IPS DF 4.7 (cell line): Measurements from ENCODE around the gene OR52I1.

Experiments used
- DNase-seq: peaks from one replicate; pipeline ENCODE4 v3.0.0-alpha.2; 2013; ENCODE audit warnings: low spot score; ENCODE audit errors: extremely low read depth

Gene OR52I1, protein sequence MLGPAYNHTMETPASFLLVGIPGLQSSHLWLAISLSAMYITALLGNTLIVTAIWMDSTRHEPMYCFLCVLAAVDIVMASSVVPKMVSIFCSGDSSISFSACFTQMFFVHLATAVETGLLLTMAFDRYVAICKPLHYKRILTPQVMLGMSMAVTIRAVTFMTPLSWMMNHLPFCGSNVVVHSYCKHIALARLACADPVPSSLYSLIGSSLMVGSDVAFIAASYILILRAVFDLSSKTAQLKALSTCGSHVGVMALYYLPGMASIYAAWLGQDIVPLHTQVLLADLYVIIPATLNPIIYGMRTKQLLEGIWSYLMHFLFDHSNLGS

DNA sequence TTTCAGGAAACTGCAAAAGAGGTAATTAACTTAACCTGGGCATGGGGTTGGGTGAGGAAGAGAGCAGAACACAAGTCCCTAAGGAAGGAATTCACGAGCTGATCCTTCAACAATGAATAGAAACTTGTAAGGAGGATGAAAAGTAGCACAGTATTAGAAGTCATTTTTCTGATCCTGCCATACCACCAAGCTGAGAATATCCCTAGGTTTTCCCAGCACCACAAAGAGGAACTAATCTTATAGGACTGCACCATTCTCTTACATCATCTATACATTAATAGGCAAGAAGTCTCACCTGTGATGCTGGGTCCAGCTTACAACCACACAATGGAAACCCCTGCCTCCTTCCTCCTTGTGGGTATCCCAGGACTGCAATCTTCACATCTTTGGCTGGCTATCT is at the start of gene OR52I1:
OR52I1 (plus strand) TSS at position 301 of the 400 bp plus-strand sequence; CDS start at position 301, 0 bp downstream.
- no peak for DNase-seq

DNA sequence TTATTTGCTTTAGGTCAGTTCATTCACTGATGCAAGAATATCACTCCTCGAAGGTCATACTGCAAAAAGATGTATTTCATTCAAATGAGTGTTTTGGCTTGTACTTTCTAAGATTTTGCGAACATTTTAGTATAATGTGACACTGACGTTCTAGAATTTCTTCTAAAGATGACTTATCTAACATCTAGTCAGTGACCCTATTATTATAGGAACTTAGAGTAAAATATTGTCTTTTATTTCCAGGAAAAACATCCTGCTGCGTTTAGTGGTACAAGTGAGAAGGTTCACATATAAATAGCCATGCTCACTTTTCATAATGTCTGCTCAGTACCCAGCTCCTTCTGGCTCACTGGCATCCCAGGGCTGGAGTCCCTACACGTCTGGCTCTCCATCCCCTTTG is 48.9 kb upstream of the OR52I1 start, which contains the start of gene OR52M1:
OR52M1 (plus strand) TSS at position 301 of the 400 bp plus-strand sequence; CDS start at position 301, 0 bp downstream.
- DNase-seq = no peak

DNA sequence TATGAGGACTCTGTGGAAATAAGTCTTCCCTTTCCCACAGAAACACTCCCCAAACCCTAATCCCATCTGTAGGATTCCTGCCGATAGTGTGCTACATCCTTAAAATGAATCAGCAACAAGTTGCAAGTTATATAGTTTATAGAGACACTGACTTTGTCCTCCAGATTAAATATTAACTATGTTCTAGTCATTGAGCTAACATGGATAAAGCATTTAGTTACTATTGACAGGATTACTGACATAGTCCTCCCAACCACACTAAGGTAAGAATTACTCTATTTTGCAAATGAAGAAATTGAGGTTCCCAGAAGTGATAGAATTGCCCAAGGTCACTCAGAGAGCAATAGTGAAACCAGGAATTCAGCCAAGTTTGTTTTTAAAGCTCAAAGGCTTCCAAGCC is 47.0 kb upstream of the OR52I1 start:
- no peak for DNase-seq

DNA sequence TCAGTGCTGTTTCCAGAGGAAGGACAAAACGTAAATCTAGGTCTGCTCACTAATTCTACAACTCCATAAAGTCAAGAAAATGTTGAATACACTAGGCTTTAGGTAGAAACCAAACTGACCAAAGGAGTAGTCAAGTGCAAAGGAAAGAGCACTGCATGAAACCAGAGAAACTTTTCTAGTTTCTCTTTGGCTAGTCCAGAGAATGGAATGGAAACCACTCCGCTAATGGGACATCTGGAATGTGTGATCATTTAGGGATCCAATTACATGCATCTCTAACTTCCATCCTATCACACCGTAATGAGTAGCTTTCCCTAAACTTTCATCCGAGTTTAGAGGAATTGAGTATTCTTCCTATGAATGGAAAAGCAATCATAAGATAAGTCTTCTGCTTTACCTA is 46.4 kb upstream of the OR52I1 start:
- DNase-seq = no peak

DNA sequence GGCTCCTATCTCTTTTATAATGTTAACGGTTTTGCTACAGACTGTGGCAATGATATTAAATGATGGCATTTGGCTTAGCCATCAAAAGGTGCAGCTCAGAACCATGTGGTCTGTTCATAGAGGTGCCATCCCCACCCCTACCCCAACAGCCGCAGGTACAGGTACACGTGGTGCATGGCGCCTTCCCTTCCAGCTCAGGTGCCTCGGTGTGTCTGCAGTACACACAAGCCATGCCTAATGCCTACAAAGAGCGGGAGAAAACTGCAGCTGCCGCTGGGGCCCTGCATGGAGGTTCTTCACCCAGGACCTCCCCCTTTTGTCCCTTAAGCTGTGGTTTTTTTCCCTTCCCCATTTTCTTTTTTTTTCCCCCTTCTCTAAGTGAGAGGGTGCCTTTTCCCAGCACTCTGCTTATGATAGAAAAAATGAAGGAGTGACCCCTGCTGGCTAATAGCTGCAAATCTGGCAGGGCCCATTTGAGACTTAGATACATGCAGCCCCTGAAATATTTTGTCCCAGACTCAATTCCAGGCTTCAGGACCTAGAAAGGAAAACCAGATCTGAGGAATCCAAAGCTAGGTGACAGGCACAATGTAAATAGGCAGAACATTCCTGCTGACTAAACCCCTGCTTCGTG is 42.4 kb upstream of the OR52I1 start:
- no peak for DNase-seq

DNA sequence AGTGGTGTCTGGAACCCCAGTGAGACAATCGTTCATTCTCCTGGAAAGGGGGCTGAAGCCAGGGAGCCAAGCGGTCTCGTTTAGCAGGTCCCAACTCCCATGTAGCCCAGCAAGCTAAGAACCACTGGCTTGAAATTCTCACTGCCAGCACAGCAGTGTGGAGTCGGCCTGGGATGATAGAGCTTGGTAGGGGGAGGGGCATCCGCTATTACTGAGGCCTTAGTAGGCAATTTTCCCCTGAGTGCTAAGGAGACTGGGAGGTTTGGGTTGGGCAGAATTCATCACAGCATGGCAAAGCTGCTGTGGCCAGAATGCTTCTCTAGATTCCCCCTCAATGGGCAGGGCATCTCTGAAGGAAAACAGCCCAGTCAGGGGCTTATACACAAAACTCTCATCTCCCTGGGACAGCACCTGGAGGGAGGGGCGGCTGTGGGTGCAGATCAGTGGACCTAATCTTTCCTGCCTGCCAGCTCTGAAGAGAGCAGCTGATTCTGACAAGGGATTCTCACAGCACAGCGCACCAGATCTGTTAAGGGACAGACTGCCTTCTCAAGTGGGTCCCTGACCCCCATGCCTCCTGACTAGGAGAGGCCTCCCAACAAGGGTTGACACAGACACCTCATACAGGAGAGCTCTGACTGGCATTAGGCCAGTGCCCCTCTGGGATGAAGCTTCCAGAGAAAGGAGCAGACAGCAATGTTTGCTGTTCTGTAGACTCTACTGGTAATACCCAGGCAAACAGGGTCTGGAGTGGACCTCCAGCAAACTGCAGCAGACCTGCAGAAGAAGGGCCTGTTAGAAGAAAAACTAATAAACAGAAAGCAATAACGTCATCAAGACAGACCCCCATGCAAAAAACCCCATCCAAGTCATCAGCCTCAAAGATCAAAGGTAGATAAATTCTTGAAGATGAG is 34.1 kb upstream of the OR52I1 start:
- no peak for DNase-seq

DNA sequence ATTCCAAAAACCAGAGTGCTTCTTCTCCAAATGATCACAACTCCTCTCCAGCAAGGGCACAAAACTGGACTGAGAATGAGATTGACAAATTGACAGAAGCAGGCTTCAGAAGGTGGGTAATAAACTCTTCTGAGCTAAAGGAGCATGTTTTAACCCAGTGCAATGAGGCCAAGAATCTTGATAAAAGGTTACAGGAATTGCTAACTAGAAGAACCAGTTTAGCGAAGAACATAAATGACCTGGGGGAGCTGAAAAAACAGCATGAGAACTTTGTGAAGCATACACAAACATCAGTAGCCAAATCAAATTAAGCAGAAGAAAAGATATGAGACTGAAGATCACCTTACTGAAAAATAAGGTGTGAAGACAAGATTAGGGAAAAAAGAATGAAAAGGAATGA is 33.4 kb upstream of the OR52I1 start:
- no peak for DNase-seq

DNA sequence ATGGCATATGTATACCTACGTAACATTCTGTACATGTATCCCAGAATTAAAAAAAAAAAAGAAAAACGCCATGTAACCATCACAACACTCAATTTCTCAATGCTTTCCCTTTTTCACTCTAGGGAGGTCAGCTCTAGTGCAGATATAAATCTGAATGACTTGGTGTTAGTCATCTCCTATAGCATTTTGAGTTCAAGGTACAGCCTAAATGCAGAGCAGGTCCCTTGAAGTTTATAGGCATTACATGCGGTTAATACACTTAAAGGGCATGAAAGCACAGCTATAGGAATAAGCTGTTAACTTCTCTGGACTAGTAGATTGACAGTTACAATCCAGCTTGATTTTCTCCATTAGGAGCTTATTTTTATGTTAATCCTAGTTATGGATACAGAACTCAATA is 28.5 kb upstream of the OR52I1 start:
- no peak for DNase-seq

DNA sequence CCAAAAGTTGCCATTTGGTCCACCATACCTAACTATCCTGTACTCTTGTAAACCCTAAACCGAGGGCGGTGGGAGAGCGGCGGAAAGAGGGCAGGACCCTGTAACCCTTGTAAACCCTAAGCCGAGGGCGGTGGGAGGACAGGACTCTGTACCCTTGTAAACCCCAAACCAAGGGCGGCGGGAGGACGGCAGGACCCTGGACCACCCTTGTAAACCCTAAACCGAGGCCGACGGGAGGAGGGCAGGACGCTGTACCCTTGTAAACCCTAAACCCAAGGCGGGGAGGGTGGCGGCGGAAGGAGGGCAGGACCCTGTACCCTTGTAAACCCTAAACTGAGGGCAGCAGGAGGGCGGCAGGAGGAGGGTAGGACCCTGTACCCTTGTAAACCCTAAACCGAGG is 24.8 kb upstream of the OR52I1 start:
- no peak for DNase-seq

DNA sequence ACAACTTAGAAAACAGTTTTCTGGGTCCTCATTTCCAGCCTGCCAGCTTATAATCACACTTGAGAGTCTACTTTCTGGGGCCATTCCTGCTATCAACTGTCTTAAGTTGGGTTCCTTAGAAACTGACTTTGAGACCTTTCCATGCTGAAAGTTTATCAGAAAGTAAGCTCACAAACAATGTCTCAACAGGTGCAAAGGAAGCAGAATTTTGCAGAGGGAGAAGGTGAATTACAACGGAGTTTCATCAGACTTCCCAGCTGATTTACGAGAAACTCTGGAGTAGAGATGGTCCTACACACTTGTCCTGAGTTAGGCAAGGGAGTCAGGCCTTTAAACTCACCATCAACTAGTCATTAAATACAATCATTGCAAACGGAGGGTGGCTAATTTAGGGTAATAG is 17.0 kb upstream of the OR52I1 start:
- no peak for DNase-seq

DNA sequence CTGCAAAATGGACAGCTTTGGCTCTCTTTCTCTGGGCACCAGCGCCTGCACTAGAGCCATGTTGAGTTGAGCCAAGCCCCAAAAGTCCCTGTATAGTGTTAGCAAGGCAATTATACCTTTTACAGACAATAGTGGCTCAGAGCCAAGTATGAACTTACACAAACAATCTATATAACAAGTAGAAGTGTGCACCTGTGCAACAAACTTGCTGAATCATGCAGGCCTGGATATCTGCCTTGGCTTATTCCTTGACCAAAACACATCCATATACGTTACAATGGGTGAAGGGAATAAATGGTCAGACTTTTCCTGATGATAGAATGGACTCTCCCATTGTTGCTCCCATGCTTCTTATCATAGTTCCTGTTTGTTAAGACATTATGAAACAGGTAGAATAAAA is 16.1 kb upstream of the OR52I1 start:
- DNase-seq = no peak

DNA sequence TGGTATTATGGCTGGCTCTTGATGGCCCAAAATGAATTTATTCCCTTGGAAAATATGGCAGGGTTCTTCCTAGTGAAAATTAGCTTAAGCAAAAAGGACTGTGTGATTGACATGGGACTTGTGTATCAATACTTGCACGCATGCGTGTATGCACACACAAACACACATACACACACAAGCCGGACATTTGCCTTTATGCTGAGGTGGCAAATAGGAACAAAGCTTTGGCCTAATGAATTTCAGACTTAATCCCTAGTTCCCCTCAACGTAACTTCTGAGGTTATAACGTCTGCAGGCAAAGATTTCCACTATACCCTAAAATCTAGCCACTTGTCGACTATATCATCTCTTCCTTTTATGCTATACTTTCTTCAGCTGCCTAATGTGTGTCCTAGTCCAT is 15.2 kb upstream of the OR52I1 start:
- DNase-seq = no peak

DNA sequence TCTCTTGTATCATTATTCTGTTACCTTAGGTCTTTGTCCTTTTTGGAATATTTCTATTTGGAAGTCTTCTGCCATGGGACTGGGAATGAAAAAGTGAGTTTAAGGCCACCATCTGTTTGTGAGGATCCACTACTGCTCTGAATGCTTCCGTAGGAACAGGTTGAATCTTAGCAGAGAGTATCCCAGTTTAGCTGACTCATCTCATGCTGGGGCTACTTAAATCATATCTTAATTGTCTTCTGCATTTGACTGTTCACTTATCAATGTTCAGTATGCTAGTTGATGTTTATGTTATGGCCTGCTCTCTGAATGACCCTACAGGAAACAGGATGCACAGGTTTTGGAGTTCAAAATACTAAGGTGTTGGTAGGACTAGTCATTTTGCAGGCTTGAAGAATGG is 13.7 kb upstream of the OR52I1 start:
- no peak for DNase-seq

DNA sequence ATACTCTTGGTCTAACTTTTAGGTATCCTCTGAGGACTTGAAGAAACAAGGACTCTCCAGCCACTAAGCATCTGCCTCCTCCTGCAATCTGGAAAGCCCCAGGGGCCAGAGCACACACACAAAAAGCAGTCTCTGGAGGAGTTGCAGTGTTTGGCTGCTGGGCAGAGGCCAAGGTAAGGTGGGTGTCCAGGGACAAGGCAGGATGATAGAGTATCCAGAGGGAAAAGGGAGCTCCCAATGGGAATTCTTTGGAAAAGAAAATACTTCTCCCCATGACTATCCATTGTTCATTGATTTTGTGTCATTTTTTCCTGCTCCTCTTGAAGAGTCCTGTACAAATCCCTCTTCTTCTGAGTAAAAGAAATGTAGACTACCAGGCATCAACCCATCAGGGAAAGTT is 12.4 kb upstream of the OR52I1 start, which contains the start of gene OR52I2:
OR52I2 (plus strand) TSS at position 301 of the 400 bp plus-strand sequence.
- no peak for DNase-seq

DNA sequence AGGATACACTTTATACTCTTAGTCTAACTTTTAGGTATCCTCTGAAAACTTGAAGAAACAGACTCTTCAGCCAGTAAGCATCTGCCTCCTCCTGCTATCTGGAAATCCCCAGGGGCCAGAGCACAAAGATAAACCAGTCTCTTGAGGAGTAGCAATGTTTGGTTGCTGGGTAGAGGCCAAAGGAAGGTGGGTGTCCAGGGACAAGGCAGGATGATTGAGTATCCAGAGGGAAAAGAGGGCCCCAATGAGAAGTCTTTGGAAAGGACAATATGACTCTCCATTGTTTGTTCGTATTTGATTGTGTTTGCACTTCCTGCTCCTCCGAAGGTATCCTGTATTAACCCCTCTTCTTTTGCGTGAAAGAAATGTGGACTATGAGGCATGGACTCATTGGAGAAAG is 4.8 kb upstream of the OR52I1 start:
- DNase-seq = no peak

DNA sequence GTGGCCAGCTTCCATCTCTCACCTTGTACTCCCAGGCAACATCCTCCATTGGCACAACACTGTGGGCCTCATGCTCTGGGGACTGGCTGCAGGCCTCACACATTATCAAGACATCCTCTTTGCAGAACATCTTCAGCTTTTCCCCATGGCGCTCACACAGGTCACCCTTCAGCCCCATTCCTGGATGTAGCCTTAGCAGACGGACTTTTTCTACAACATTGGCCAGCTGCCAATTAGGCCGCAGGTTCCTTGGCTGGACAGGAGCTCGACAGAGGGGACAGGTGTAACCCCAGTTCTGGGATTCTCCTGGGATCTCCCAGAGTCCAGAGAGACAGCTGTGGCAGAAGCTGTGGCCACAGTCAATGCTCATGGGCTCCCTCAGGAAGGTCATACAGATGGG is 11.2 kb downstream of the OR52I1 start:
- no peak for DNase-seq

DNA sequence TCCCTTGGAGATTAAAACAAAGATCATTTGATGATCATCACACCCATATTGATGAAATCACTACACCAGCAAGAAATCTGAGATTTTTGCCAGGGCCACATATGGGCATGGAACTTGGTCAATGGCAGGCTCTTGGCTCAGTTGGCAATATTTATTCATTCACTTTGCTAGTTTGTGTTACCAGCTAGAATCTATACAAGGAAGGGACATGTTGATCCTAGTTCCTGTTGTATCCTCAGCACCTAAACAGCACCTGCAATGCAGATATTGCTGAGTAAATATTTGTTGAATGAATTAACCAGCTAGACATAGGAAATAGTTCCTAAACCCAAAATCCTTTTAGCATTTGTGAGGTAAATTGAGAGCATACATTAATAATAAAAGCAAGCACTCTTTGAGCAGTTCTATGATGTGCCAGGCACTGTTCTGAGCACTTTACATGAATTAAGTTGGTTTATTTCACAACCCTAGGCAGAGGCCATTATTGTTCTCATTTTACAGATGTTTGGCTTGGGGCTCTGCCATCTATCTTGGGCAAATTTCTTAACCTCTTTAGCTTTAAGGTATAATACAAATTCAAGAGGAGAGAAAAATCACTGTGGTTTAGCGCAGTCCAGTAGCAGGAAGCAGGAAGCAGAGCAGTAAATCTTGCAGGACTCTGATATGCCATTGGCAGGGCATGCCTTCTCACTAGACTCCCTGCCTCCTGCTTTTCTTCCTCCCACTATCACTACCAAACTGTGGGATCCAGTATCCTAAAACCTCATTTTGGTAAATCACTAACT is 12.6 kb downstream of the OR52I1 start:
- DNase-seq = no peak

DNA sequence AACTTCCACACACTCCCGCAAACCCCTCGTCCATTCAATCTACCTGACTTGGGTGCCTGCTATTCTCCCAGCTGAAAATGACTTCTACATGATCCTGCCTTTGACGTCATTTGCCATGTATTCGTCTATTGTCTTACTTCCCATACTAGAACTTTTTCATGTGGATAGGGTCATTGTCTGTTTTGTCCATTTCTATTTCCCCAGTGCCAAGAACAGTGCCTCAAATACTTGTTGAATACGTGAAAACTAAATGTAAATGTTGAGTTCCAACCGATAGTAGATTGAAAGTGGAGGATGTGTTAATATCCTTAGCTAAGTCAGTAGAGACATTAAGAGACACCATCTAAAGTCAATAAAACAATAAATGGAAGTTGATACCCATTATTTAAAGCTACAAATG is 13.3 kb downstream of the OR52I1 start:
- DNase-seq = no peak

DNA sequence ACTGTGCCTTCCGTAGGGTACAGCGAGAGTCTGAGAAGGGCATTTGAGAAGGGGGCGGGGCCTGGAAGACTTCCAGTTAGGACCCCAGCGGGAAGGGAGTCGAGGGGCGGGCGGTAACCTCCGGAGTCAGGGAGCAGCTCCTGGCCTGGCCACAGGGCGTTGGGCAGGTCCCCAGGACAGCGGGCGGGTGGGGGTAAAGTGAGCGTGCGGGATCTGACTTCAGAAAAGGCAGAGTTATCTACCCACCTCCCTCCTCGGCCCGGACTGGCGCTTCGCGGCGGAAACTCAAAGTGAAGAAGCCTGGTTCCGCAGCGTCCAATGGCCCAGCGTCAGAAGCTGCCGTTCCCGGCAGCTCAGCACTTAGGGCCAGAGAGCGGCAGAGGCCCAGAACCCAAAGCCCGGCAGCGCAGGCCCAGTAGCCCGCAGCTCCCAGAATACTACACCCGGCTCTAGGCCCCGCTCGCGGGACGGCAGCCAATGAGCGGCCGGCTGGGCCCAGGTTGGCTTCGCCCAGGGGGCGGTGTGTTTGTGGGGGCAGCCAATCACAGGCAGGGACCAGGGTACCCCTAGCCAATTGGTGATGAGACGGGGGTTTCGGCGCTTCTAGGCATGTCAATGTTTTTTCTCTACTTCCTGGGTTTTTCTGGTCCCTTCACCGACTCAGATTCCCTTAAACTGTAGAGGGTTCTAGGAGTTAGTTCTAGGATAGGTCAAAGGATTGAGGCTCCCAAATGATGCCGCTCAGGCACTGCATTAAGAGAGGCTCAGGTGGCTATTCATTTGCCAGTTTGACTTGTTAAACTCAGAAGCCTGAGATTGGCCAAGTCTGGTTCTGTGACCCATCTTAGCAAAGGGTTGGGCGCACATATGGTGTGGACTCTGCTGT is 14.2 kb downstream of the OR52I1 start, which contains the start of gene TRIM68:
TRIM68 (minus strand) TSS at position 451 of the 886 bp plus-strand sequence. CDS start 2,727 bp downstream, outside the sequence.
- peak; percentile 69 for DNase-seq
